Liver (tissue), 9 donors: ENCODE data around the gene PWP1. TPM values are rescaled to one million over a fixed set of nuclear protein-coding genes. Genes with fewer than 3 reads are reported as not detected.

Source experiments
- DNase-seq: peaks from one replicate; pipeline ENCODE4 v3.0.0-alpha.2; 2017; ENCODE audit warnings: low spot score
- H3K27ac ChIP-seq, 2 donors: one replicate each; pipeline ENCODE4 v1.7.0; 2013; ENCODE audit warnings: inconsistent platforms in 2 of 2, low read length in 2 of 2, control low read depth in 1 of 2, low read depth in 1 of 2, mild to moderate bottlenecking in 1 of 2
- H3K27me3 ChIP-seq, 4 donors: one replicate each; pipeline versions ENCODE4 v1.6.1 to v1.7.0; 2013; ENCODE audit warnings: low read length in 3 of 4, inconsistent platforms in 1 of 4, mild to moderate bottlenecking in 1 of 4, moderate library complexity in 1 of 4; ENCODE audit not compliant: control insufficient read depth in 4 of 4, insufficient read depth in 4 of 4
- H3K36me3 ChIP-seq, 4 donors: one replicate each; pipeline versions ENCODE4 v1.6.1 to v1.7.0; 2013; ENCODE audit warnings: low read length in 3 of 4, mild to moderate bottlenecking in 3 of 4, low read depth in 1 of 4, moderate library complexity in 1 of 4; ENCODE audit not compliant: control insufficient read depth in 4 of 4, insufficient read depth in 3 of 4
- H3K4me1 ChIP-seq, 4 donors: one replicate each; pipeline versions ENCODE4 v1.6.1 to v1.7.0; 2013; ENCODE audit warnings: low read length in 3 of 4, mild to moderate bottlenecking in 3 of 4, moderate library complexity in 1 of 4; ENCODE audit not compliant: control insufficient read depth in 4 of 4, insufficient read depth in 4 of 4
- H3K4me3 ChIP-seq, 3 donors: one replicate each; pipeline versions ENCODE4 v1.6.1 to v1.7.0; 2013; ENCODE audit warnings: low read length in 3 of 3, control low read depth in 1 of 3, low read depth in 1 of 3, mild to moderate bottlenecking in 1 of 3
- H3K9ac ChIP-seq, 2 donors: one replicate each; pipeline ENCODE4 v1.7.0; 2013; ENCODE audit warnings: low read length in 2 of 2, mild to moderate bottlenecking in 2 of 2, moderate library complexity in 2 of 2, control low read depth in 1 of 2, low read depth in 1 of 2
- H3K9me3 ChIP-seq, 4 donors: one replicate each; pipeline versions ENCODE4 v1.6.1 to v1.7.0; 2013; ENCODE audit warnings: low read length in 3 of 4; ENCODE audit not compliant: control insufficient read depth in 4 of 4
- CTCF ChIP-seq: fragments of 150-350 bp; IDR thresholded peaks from 2 replicates; pipeline ENCODE4 v1.5.1; 2017; ENCODE audit warnings: improper control_type of control experiment, low read depth, low read length; ENCODE audit not compliant: missing input control
- EGR1 ChIP-seq, 2 donors: IDR thresholded peaks; 2 replicates each; pipeline ENCODE4 v1.6.1; 2016 to 2018; ENCODE audit warnings: antibody characterized with exemption in 2 of 2, low read depth in 2 of 2
- FOXA1 ChIP-seq: IDR thresholded peaks from 2 replicates; pipeline ENCODE4 v1.6.1; 2016; ENCODE audit warnings: antibody characterized with exemption
- FOXA2 ChIP-seq: IDR thresholded peaks from 2 replicates; pipeline ENCODE4 v1.6.1; 2016; ENCODE audit warnings: antibody characterized with exemption
- GABPA ChIP-seq, 2 donors: IDR thresholded peaks in 1 of 2; conservative IDR thresholded peaks in 1 of 2; 2 replicates each; pipeline ENCODE4 v1.6.1; 2016; ENCODE audit warnings: antibody characterized with exemption in 2 of 2, mild to moderate bottlenecking in 1 of 2, moderate library complexity in 1 of 2
- HNF4A ChIP-seq, 2 donors: conservative IDR thresholded peaks; 2 replicates each; pipeline ENCODE4 v1.6.1; 2016; ENCODE audit warnings: antibody characterized with exemption in 2 of 2, mild to moderate bottlenecking in 2 of 2
- HNF4G ChIP-seq: IDR thresholded peaks from 2 replicates; pipeline ENCODE4 v1.6.1; 2016; ENCODE audit warnings: antibody characterized with exemption
- JUND ChIP-seq, 2 donors: IDR thresholded peaks; 2 replicates each; pipeline ENCODE4 v1.6.1; 2016; ENCODE audit warnings: antibody characterized with exemption in 2 of 2
- NR2F2 ChIP-seq: IDR thresholded peaks from 2 replicates; pipeline ENCODE4 v1.6.1; 2016; ENCODE audit warnings: antibody characterized with exemption
- RAD21 ChIP-seq, 2 donors: IDR thresholded peaks; 2 replicates each; pipeline ENCODE4 v1.6.1; 2016; ENCODE audit warnings: antibody characterized with exemption in 2 of 2, mild to moderate bottlenecking in 2 of 2
- RXRA ChIP-seq, 2 donors: IDR thresholded peaks; 2 replicates each; pipeline ENCODE4 v1.6.1; 2017 to 2018; ENCODE audit warnings: antibody characterized with exemption in 2 of 2, mild to moderate bottlenecking in 1 of 2
- SP1 ChIP-seq: IDR thresholded peaks from 2 replicates; pipeline ENCODE4 v1.6.1; 2018; ENCODE audit warnings: antibody characterized with exemption, mild to moderate bottlenecking
- TAF1 ChIP-seq: conservative IDR thresholded peaks from 2 replicates; pipeline ENCODE4 v1.6.1; 2016; ENCODE audit warnings: antibody characterized with exemption, mild to moderate bottlenecking
- YY1 ChIP-seq: IDR thresholded peaks from 2 replicates; pipeline ENCODE4 v1.6.1; 2016; ENCODE audit warnings: antibody characterized with exemption, mild to moderate bottlenecking
- WGBS: extraction: QIAGEN DNeasy Blood & Tissue Kit; methylation state at CpG from one replicate; pipeline ENCODE4 v1.1.7; 2013; 5-methylcytosine and 5-hydroxymethylcytosine counted together
- polyA plus RNA-seq, 2 donors: library from polyadenylated mRNA; stranded (reverse) in 1 of 2; unstranded in 1 of 2; fragments of 200-250 nt in 1 of 2; fragments of >200 nt in 1 of 2; fragmentation: Nextera tagmentation in 1 of 2; extraction: Ambion mirVana in 1 of 2; gene quantifications; one replicate each; pipeline versions ENCODE4 v1.2.1 to v1.2.3, GENCODE V29; 2013 to 2015
- total RNA-seq, 2 donors: library from RNA; depleted of rRNA; stranded (reverse); fragments of >200 nt; gene quantifications; one replicate each; pipeline ENCODE4 v1.2.3, GENCODE V29; 2014
- TF ChIP-seq, protein P1 (sequence below): IDR thresholded peaks from 2 replicates; pipeline ENCODE4 v1.6.1; 2016; ENCODE audit warnings: antibody characterized with exemption
- TF ChIP-seq, protein P2 (sequence below): IDR thresholded peaks from 2 replicates; pipeline ENCODE4 v1.6.1; 2016; ENCODE audit warnings: antibody characterized with exemption
- TF ChIP-seq, protein P3 (sequence below): IDR thresholded peaks from 2 replicates; pipeline ENCODE4 v1.6.1; 2016; ENCODE audit warnings: antibody characterized with exemption
- donor health status: healthy.
- donor health status: healthy.
- donor health status: healthy.
- donor health status: healthy.
- donor health status: healthy.

PWP1 gene
- total and polyA plus RNA-seq, 4 donors, result 17.5 to 39.0 (median 26.9) TPM

GRCh38 chr12:107681836-107682820, 3.5 kb upstream of the PWP1 start:
- Histone ChIP-seq H3K27ac (no peak overlapping the region), H3K9ac (no peak overlapping the region), H3K36me3 (no peaks in the 10 kb centered on the region), H3K27me3 (peaks cover 0 to 4% (median 0%) of the 10 kb centered on the region in 4 donors), H3K9me3 (no peaks in the 10 kb centered on the region), H3K4me1 (peaks cover 1 to 17% (median 9%) of the 10 kb centered on the region in 4 donors), H3K4me3 (no peak overlapping the region)
- no peak for DNase-seq
- 88% methylated on average over 19 of the region's 19 CpGs for WGBS
- TF ChIP-seq YY1 (no peak), GABPA (IDR thresholded peaks at IDR 0.05 in 1 of 2, conservative IDR thresholded peaks at IDR 0.05 in 1 of 2) (no peak), TAF1 (no peak), EGR1 (IDR thresholded peaks at IDR 0.05; ENCODE audit: low read depth in 2 of 2) (no peak), NR2F2 (no peak)
- TF ChIP-seq, protein P1, sequence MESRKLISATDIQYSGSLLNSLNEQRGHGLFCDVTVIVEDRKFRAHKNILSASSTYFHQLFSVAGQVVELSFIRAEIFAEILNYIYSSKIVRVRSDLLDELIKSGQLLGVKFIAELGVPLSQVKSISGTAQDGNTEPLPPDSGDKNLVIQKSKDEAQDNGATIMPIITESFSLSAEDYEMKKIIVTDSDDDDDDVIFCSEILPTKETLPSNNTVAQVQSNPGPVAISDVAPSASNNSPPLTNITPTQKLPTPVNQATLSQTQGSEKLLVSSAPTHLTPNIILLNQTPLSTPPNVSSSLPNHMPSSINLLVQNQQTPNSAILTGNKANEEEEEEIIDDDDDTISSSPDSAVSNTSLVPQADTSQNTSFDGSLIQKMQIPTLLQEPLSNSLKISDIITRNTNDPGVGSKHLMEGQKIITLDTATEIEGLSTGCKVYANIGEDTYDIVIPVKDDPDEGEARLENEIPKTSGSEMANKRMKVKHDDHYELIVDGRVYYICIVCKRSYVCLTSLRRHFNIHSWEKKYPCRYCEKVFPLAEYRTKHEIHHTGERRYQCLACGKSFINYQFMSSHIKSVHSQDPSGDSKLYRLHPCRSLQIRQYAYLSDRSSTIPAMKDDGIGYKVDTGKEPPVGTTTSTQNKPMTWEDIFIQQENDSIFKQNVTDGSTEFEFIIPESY, result no peak
- TF ChIP-seq, protein P2, sequence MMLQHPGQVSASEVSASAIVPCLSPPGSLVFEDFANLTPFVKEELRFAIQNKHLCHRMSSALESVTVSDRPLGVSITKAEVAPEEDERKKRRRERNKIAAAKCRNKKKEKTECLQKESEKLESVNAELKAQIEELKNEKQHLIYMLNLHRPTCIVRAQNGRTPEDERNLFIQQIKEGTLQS, result no peak
- TF ChIP-seq, protein P3, sequence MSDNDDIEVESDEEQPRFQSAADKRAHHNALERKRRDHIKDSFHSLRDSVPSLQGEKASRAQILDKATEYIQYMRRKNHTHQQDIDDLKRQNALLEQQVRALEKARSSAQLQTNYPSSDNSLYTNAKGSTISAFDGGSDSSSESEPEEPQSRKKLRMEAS, result no peak

DNA sequence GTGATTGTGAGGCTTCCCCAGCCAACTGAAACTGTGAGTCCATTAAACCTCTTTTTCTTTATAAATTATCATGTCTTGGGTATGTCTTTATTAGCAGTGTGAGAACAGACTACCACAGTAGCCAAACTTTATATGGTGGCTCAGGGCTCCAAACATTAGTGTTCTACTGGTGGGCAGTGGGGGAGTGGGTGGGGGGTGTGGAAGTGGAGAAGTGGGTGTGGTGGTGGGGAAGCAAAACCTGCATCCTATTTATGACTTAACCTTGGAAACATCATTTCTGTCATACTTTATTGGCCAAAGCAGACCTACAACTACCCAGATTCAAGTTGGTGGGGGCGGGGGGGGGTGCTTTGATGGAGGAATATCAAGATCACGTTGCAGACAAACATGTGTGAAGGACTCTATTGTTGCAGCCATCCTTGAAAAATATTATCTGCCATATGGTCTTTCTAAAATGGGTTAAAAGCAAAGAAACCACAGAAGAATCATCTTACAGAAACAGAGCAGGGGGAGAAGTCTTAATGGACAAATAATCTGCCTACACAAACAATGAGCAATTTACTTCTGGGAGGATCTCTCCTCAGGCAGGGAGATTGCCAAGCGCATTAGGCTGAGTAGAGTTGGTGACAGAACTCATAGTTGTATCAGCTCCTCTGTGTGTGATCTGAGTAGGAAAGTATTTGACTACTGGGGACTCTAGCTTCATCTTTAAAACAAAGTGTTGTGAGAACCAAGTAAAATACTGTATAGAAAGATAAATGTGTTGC, 1.4 kb upstream of the PWP1 start:
- no peaks in the 10 kb centered on the region for H3K9me3 ChIP-seq
- peaks cover 2 to 10% (median 7%) of the 10 kb centered on the region in 4 donors for H3K36me3 ChIP-seq
- 77% methylated on average over 3 of the region's 3 CpGs for WGBS
- TF ChIP-seq FOXA2, result no peak
- no peak for TF ChIP-seq JUND (IDR thresholded peaks at IDR 0.05)
- TF ChIP-seq, protein P1, result no peak
- TF ChIP-seq TAF1, result no peak
- no peak for TF ChIP-seq HNF4A (conservative IDR thresholded peaks at IDR 0.05)
- TF ChIP-seq, protein P2, result no peak
- TF ChIP-seq SP1, result no peak
- no peak for TF ChIP-seq RAD21 (IDR thresholded peaks at IDR 0.05)
- TF ChIP-seq NR2F2, result no peak
- TF ChIP-seq HNF4G, result no peak
- TF ChIP-seq EGR1 (IDR thresholded peaks at IDR 0.05; ENCODE audit: low read depth in 2 of 2), result no peak
- TF ChIP-seq RXRA (IDR thresholded peaks at IDR 0.05), result no peak
- TF ChIP-seq FOXA1, result no peak
- no peak for TF ChIP-seq CTCF
- TF ChIP-seq, protein P3, result no peak
- no peak for DNase-seq
- H3K9ac ChIP-seq, result no peak overlapping the region
- H3K4me1 ChIP-seq, result peaks cover 1 to 17% (median 9%) of the 10 kb centered on the region in 4 donors
- no peaks in the 10 kb centered on the region for H3K27me3 ChIP-seq
- H3K4me3 ChIP-seq, result no peak overlapping the region
- no peak overlapping the region for H3K27ac ChIP-seq
